GM19193 (cell line): ENCODE data around the gene ZDHHC17.

ENCODE experiments used
- POLR2A ChIP-seq: IDR thresholded peaks from 4 replicates; pipeline ENCODE4 v1.6.1; 2011; ENCODE audit not compliant: insufficient read depth, insufficient read length; ENCODE audit errors: extremely low read depth

The ZDHHC17 gene, protein sequence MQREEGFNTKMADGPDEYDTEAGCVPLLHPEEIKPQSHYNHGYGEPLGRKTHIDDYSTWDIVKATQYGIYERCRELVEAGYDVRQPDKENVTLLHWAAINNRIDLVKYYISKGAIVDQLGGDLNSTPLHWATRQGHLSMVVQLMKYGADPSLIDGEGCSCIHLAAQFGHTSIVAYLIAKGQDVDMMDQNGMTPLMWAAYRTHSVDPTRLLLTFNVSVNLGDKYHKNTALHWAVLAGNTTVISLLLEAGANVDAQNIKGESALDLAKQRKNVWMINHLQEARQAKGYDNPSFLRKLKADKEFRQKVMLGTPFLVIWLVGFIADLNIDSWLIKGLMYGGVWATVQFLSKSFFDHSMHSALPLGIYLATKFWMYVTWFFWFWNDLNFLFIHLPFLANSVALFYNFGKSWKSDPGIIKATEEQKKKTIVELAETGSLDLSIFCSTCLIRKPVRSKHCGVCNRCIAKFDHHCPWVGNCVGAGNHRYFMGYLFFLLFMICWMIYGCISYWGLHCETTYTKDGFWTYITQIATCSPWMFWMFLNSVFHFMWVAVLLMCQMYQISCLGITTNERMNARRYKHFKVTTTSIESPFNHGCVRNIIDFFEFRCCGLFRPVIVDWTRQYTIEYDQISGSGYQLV

DNA sequence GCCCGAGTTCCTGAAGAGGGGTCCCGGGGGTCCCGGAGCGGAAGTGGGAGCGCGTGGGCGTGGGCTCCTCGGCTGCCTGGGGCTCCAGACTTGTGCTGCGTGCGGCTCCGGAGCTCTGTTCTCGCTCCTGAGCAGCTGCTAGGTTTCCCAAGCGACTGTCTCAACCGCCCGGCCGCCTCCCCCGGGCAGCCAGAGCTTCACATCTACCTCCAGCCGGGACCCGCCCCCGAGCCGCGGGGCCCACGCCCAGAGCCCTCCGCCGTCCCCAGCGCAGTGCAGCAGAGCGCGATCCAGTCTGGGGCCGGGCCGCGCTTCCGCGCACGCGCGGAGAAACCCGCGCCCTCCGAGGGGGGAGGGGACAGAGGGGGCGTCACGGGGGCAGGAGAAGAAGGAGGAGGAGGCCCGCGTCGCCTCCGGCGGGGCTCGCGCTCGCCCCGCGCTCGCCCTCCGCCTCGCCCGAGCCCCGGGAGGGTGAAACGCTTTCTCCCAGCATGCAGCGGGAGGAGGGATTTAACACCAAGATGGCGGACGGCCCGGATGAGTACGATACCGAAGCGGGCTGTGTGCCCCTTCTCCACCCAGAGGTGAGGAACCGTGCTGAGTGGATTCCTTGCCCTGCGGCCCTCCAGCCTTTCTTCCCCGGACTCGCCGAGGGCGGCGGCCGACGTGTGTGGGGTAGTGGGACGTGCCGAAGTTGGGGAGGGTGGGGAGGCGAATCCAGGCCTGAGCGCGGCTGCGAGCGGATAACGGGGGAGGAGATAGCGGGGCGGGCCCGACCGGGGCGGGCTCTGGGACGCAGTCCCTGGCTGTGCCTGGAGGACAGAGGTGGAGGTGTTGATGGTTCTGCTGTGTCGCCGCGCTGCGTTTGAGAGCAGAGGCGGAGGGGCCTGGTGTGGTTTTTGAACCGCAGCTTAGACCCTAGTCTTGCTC, at the start of gene ZDHHC17:
Gene ZDHHC17 (plus strand): TSS at position 370 of the 930 bp plus-strand sequence. CDS start 122 bp downstream, at position 492.
- TF ChIP-seq POLR2A = peak; percentile 98

DNA sequence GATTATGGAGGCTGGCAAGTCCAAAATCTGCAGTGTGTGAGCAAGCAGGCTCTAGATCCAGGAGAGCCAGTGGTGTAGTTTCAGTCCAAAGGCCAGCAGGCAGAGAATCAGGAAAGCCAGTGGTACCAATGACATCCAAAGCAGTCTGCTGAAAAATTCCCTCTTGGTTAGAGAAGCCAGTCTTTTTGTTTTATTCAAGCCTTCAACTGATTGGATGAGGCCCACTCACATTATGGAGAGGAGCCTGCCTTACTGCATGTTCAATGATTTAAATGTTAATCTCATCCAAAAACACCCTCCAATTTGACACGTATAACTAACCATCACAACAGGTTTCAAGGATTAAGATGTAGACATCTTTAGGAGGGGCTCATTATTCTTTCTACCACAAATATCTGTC, 49.5 kb upstream of the ZDHHC17 start:
- no peak for TF ChIP-seq POLR2A

DNA sequence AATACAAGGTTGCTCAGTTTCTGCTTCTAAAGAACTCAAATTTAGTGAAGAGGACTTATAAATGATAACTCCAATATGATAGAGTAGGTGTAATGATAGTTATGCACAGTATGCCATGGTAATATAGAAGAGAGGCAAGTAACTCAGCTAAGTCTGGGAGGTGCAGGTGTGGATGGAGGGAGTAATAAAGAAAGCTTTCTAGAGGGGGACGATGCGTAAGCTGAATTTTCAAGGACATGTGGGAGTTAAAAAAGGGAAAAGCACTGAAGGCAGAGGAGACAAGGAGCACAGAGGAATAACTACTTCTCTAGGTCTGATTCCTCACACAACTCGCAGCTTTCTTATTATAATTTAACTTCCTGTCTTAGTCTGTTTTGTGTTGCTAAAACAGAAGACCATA, 49.1 kb upstream of the ZDHHC17 start:
- no peak for TF ChIP-seq POLR2A

DNA sequence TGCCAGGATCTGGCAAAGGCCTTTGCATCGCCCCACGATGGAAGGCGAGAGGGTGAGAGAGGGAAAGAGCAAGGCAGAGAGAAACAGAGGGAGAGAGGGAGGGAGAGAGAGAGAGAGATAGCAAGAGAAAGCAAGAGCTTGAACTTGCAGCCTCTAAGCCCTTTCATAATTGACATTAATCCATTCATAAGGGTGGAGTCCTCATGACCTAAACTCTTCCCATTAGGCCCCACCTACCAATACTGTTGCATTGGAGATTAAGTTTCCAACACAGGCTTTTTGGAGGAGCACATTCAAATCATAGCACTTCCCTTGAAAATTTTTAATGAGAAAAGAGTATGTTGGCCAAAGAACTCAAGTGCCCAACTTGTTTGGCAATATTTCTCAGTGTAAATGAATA, 48.6 kb upstream of the ZDHHC17 start:
- TF ChIP-seq POLR2A = no peak

DNA sequence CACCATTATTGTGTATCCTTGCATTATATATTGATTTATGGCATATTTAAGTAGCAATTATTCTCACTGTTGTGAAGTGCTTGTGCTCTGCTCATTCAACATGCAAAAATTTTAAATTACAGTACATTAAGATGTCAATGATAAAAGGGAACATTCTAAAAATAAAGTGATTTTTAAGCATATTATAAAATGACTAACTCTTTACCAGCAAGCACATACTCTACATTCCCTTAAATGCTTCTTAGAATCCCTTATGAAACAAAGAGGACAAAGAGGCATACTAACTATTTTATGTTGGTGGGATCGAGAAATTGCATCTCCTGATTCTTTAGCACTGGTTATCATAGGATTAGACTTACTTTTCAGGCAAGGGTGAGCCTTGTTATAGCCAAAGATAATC, 46.6 kb upstream of the ZDHHC17 start:
- no peak for TF ChIP-seq POLR2A

DNA sequence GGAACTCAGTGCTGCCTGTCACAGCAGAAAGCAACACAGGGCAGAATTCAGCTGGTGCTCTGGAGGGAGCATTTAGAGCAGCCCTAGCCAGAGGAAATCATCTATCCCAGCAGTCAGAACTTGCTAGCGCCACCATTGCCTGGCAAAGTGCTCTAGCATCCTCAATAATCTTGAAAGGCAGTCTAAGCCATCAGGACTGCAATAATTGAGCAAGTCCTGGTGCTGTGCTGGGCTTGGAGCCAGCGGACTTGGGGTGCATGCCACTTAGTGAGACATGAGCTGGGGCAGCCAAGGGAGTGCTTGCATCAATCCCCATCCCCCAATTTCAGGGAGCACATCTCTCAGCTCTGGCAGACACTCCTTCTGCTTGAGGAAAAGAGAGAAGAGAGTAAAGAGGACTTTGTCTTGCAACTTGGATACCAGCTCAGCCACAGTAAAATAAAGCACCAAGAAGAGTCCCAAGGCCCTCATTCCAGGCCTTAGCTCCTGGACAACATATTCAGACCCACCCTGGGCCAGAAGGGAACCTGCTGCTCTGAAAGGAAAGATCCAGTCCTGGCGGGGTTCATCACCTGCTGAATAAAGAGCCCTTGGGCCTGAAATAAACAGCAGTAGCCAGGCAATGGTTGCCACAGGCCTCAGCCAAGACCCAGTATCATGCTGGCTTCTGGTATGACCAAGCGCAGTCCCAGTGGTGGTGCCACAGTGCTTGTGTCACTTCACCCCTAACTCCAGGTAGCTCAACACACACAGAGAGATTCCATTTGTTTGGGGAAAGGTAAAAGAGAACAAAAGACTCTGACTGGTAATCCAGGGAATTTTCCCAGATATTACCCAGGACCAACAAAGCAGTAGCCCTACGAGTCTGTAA, 44.5 kb upstream of the ZDHHC17 start:
- TF ChIP-seq POLR2A = no peak

DNA sequence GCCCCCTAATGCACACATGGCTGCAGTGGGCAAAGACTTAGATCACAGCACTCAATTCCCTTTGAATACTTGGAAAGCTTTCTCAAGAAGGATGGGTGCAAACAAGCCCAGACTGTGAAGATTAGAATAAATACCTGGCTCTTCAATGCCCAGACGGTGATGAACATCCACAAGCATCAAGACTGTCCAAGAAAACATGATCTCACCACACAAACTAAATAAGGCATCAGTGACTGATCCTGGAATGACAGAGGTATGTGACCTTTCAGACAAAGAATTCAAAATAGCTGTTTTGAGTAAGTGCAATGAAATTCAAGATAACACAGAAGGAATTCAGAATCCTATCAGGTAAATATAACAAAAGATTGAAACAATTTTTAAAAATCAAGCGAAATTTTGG, 43.8 kb upstream of the ZDHHC17 start:
- TF ChIP-seq POLR2A = no peak

DNA sequence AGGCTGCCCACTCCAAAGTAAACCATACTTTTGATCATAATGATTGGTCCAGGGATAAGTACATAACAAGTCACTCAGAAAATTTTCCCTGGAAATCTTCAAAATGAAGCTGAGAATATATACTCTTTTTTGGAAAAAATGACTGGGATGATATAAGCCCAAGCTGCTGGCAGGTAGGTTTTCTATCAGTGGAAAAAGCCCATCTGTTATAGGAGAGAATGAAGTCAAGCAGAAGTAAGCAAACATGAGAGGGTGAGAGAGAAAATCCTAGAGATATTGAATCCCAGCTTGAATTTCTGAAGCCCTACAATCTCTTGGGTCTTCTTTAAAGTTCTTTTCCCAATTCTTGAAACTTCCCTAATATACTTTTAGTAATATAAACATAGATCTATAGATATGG, 37.3 kb upstream of the ZDHHC17 start:
- TF ChIP-seq POLR2A = no peak

DNA sequence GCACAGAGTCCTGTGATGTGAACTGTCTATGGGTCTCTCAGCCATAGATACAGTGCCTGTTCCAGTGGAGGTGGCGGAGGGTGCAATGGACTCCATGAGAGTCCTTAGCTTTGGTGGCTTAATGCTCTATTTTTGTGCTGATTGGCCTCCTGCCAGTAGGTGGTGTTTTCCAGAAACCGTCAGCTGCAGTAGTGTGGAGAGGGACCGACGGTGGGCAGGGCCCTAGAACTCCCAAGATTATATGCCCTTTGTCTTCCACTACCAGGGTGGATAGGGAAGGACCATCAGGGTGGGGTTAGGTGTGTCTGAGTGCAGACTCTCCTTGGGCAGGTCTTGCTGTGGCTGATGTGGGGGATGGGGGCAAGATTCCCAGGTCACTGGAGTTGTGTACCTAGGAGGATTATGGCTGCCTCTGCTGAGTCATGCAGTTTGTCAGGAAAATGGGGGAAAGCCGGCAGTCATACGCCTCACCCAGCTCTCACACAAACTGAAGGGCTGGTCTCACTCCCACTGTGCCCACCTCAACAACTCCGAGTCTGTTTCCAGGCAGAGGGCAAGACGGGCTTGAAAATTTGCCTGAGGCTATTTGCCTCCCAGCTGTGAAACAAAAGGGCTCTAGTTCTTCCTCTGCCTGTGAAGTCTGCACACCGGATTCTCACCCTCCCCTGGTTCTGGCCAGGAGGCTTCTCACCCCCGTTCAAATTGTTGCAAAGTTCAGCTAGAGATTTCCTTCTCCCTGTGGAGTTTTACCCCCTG, 24.9 kb upstream of the ZDHHC17 start:
- no peak for TF ChIP-seq POLR2A

DNA sequence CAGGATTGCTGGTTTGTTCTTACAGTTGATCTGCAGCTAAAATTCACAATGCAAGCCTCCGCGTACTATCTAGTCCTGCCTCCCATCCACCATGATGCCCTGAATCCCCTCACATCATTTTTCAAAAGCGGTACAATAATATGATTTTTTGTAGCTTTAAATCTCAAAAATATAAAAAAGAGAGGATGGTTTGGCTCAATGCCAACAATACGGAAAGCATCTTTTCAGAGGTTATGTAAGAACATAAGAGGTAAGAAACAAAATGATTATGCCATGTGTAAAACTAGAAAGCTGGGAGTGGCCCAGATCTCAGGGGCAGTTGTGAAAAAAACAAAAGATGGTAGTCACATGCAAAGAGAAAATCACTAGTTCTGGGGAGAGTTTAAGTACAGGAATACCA, 24.0 kb upstream of the ZDHHC17 start:
- TF ChIP-seq POLR2A = no peak

DNA sequence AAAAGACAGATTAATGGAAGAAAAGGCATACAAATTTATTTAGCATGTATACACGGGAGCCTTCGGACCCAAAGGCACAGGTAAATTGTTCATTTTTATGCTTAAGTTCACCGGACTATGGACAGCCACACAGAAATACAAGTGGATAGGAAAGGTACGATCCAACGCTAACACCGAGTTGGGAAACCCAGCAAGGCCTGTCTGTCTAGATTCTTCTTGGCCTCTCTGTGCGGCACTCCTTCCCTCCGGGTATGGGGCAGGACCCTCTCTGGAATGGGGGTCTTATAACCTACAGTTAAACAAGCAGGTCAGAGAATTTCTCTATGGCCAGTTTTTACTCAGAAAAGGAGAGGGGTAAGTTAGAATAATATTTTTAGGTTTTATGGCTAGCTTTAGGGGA, 23.4 kb upstream of the ZDHHC17 start:
- TF ChIP-seq POLR2A = no peak

DNA sequence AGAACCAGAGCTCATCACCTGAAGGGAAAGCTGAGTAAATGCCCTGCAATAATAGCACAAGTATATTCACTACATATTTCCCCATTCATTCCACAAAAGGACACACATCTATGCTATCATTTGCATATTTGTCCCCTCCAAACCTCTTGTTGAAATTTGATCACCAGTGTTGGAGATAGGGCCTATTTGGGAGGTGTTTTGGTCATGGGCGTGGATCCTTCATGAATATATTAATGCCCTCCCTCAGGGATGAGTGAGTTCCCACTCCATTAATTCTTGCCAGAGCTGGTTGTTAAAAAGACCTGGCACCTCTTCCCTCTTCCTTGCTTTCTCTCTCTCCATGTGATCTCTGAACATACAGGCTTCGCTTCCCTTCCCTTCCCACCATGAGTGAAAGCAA, 18.6 kb upstream of the ZDHHC17 start:
- TF ChIP-seq POLR2A = no peak

DNA sequence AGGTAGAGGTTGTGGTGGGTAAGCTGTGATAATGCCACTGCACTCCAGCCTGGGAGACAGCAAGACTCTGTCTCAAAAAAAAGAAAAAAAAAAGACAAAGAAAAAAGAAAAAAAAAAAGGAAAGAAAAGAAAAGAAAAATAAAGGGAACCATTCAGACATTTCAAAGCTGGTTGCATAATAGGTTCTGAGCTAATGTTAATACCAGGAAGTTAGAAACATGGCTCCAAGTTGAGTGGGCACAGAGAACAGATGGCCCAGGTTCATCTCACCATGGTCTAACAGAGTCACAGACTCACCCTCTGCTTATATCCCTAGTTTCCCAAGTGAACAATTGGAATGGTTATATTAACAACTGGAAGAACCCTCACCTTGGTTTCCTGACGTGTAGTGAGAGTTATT, 17.4 kb upstream of the ZDHHC17 start:
- no peak for TF ChIP-seq POLR2A

DNA sequence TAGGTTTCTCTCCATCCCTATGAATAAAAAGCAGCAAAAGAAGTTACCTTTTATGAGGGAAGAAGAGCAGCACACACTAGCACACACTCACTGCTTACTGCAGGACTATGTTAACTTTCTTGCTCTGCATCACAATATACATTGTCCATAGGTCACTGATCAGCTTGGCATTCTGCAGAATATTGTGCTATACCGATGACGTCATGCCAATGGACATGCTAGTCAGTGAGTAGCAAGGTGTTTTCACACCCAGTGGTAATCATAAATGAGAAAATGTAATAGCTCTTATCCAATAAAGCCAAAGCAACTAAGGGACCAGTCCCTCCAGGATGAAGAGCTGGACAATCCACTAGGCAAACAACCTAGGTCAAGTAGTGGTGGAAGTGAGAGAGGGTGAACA, 16.7 kb upstream of the ZDHHC17 start:
- TF ChIP-seq POLR2A = no peak
